HTR-8/SVneo (cell line): ENCODE results near the gene MBOAT2.
"Not testable (repeated sequence)": the region's sequence is repeated elsewhere in the genome, so short reads cannot be mapped to it uniquely, and the experiment has no call there.

Experiments used
- DNase-seq: peaks from one replicate; pipeline ENCODE4 v3.0.0; 2011; ENCODE audit warnings: low spot score, mixed read lengths; ENCODE audit not compliant: insufficient read length
- FAIRE-seq: peaks from 2 replicates; lab custom pipeline; 2011; peaks lifted over from hg19 to GRCh38; lab: Jason Lieb, UNC

Gene MBOAT2

GRCh38 chr2:8915941-8916340 lies 87.5 kb downstream of the MBOAT2 start:
- no peak for FAIRE-seq
- DNase-seq: no peak

DNA sequence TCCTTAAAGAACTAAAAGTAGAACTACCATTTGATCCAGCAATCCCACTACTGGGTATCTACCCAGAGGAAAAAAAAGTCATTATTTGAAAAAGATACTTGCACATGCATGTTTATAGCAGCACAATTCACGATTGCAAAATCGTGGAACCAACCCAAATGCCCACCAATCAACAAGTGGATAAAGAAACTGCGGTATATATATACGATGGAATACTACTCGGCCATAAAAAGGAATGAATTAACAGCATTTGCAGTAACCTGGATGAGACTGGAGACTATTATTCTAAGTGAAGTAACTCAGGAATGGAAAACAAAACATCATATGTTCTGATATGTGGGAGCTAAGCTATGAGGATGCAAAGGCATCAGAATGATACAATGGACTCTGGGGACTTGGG lies 89.7 kb downstream of the MBOAT2 start:
- DNase-seq, FAIRE-seq: not testable (repeated sequence)

- no peak for FAIRE-seq
Observed at GRCh38 chr2:8907764-8908288, 95.7 kb downstream of the MBOAT2 start.

DNA sequence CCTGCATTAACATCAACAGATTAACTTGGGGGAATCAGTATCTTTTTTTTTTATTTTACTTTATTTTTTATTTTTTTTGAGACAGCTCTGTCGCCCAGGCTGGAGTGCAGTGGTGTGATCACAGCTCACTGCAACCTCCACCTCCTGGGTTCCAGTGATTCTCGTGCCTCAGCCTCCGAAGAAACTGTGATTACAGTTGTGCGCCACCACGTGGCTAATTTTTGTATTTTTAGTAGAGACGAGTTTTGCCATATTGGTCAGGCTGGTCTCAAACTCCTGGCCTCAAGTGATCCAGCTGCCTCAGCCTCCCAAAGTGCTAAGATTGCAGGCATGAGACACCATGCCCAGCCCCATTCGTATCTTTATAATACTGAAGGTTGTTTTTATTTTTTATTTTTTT lies 99.6 kb downstream of the MBOAT2 start:
- DNase-seq, FAIRE-seq: not testable (repeated sequence)

More at GRCh38 chr2:8907764-8908288, 95.7 kb downstream of the MBOAT2 start:
- DNase-seq: no peak

- DNase-seq, FAIRE-seq: not testable (repeated sequence)
Observed at GRCh38 chr2:8902757-8903156, 100.7 kb downstream of the MBOAT2 start.

DNA sequence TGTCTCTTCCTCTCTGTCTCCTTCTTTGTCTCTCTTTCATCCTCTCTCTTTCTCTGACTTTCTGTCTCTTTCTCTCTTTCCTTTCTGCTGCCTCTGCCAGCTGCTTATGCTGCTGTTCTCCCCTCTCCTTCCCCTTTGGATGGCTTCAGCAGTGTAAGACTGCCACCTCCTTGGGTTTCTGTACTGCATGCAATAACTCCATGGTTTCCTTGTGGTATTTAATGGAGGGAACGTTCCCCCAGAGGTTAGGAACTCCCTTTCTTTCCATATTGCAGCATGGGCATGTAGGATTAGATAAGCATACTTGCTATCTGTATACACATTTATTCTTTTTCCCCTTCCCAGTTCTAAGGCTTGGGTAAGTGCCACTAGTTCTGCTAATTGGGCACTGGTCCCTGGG lies 106.3 kb downstream of the MBOAT2 start:
- FAIRE-seq, DNase-seq: not testable (repeated sequence)

DNA sequence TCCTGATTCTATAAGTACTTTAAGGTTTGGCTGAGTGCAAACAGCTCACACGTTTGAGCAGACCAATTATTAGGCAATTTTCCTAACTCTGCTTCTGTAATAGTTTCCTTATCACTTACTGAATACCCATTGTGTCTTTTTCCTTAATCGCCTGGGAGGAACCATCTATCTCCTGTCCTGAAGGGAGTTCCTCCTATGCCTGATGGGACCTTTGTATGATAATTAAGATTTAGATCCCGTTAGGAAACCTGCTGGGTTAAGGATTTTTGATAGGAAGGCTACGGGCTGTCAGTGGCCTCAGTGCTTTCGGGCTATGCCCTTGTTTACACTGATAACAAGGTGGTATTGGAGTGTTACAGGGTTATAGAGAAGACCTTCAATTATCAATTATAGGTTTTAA lies 106.8 kb downstream of the MBOAT2 start:
- DNase-seq, FAIRE-seq: not testable (repeated sequence)

- not testable (repeated sequence) for FAIRE-seq, DNase-seq
Observed at GRCh38 chr2:8895087-8895912, 108.2 kb downstream of the MBOAT2 start.

DNA sequence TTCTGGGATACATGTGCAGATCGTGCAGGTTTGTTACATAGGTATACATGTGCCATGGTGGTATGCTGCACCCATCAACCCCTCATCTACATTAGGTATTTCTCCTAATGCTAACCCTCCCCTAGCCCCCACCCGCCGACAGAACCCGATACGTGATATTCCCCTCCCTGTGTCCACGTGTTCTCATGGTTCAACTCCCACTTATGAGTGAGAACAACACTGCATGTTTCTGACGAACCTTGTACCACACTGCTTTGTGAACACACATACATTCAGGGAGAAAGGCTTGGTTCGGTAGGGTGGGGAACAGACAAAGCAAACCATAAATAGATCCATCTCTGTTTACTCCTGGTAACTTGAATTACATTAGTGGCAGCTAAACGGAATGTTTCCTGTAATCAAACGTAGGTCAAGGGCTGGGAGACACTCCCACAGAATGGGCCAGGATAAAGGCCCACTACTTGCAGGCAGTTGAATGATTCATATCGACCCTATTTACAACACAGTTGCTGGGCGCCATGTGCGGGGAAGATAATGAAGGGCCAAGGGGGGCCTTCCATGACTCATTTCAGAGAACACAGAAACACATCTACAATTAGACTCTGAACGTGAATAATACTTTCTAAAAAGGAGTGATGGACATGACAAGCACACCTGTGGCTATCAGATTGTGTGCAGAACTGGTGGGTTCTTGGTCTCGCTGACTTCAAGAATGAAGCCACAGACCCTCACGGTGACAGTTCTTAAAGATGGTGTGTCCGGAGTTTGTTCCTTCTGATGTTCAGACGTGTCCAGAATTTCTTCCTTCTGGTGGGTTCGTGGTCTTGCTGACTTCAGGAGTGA lies 109.3 kb downstream of the MBOAT2 start:
- DNase-seq (no peak), FAIRE-seq (no peak)

DNA sequence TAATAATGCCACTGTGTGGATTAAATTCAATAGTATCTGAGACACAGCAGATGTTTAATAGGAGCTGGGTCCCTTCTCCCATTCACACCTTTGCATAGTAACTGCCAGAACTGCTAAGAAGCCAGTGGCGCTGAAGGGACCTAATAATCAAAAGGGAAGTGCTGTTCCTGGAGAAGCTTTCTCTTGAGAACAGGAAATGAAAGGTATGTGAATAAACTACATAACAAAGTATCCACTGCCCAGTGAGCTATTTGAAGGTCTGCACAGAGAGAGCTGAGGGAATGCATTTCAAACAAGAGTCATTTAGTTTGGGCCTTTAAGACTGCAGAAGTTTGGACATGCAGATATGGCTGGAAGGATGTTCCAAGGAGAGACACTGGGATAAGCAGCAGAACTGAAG lies 110.0 kb downstream of the MBOAT2 start:
- DNase-seq: no peak
- no peak for FAIRE-seq

DNA sequence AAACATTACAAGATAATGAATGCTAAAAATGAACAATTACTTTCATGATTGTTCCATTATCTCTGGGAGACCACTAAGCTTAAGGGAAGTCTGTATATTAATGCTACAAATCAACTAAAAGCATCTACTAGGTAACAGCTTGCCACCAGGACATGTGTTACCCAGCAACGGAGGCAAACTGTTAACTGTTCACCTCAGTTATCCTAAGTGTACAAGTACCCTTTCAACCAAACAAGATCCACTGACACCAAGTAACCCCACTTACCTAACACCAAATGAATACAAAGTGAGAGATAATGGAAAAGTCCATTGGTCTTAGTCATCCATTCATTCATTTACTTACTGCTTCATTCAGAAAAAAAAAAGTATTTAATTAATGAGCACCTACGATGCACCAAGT lies 111.4 kb downstream of the MBOAT2 start:
- no peak for DNase-seq
- FAIRE-seq: no peak

DNA sequence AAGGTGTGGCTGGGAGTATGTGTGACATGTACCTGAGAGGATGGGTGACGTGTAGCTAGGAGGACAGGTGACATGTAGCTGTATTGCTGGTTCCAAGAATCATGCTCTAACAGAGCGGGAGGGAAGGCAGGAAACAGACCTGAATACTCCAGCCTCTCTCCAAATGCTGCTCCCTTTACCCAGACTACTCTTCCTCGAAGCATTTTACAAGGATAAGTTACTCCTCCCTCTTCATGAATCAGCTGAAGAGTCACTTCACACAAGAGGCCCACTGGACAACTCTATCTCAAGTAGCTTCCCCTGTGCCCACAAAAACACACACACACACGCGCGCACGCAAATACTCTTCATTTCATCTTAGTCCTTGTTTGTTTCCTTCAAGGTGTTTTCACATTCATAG lies 113.5 kb downstream of the MBOAT2 start:
- no peak for DNase-seq
- FAIRE-seq: no peak

- DNase-seq (no peak), FAIRE-seq (no peak)
Observed at GRCh38 chr2:8888963-8889362, 114.5 kb downstream of the MBOAT2 start.

DNA sequence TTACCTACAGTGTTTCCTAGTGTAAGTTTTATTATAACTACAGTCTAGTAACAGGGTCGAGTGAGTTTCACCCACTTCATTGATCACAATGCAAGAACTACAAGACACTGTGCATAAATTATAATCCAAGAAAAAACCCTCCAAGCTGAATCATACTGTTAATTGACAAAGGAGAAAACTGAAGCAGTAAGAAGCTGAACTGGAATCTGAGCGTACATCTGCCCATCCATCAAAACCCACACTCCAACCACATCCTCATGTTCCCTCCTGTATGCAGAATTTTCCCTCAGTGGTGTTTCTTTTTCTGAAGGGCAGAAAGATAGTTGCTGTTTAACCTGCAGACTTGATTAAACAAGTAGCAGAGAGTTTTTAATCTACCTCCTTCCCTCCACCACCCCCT lies 116.6 kb downstream of the MBOAT2 start:
- DNase-seq: no peak
- no peak for FAIRE-seq

DNA sequence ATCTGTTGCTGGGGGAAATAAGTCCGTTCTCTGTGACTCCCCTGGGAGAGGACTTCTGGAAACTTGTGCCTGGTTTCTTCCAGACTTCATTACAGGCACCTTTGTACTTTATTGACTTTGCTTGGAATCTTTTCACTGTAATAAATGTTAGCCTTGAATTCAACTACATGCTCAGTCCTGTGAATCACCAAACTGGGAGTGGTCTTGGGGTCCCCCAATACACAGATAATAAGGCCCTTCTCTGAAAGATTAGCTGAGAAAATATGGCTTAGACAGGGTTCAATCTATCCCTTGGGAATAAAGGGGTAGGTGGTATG lies 117.3 kb downstream of the MBOAT2 start:
- no peak for DNase-seq
- no peak for FAIRE-seq

- no peak for DNase-seq
- FAIRE-seq: no peak
Observed at GRCh38 chr2:8885449-8886201, 117.9 kb downstream of the MBOAT2 start.

DNA sequence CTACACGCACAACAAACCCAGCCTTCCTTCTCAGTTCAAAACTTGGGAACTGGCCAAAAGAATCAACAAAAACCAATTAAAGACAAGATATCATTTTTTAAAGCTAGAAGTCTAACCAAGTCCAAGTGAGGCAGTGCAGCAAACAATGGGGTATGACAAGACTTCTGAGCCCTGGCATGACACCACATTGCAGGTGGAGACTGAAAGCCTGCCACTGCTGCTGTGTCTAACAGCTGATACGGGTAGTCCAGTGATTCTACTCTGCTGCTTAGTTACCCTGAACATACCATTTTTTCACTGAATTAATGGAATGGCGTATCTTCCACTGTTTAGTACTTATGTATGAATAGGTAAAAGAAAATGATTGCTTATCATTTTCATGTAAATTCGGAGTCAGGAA lies 118.7 kb downstream of the MBOAT2 start:
- no peak for FAIRE-seq

DNA sequence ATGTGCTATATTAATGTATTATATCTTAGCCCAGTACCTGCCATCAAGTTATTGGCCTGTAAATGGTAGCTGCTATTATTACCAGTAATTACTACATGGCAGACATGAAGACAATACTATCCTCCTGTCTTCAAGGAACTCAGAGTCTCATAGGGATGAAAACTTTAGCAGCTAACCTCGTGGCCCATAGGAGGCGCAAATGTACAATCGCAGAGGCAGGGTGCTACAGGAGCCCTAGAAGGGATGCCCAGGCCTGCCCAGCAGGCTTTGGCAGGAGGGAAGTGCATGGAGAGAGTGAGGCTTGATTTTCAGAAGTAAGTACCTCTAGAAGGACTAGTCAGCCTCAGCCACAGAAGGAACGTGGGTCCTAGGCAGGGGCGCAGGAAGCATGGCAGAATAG lies 121.4 kb downstream of the MBOAT2 start:
- DNase-seq (peak; percentile 18), FAIRE-seq (no peak)

More for the DNA sequence above, 118.7 kb downstream of the MBOAT2 start:
- DNase-seq: no peak

GRCh38 chr2:8877894-8878293 lies 125.6 kb downstream of the MBOAT2 start:
- FAIRE-seq (no peak), DNase-seq (no peak)

GRCh38 chr2:8877332-8877731 lies 126.2 kb downstream of the MBOAT2 start:
- DNase-seq: no peak
- no peak for FAIRE-seq
